GM04503 (cell line): ENCODE measurements around the gene CASK.
"Not testable (repeated sequence)": the region's sequence is repeated elsewhere in the genome, so short reads cannot be mapped to it uniquely, and the experiment has no call there.

Experiments used
- DNase-seq: peaks from one replicate; pipeline ENCODE4 v3.0.0-alpha.2; 2012; ENCODE audit warnings: low read depth

The CASK gene

DNA sequence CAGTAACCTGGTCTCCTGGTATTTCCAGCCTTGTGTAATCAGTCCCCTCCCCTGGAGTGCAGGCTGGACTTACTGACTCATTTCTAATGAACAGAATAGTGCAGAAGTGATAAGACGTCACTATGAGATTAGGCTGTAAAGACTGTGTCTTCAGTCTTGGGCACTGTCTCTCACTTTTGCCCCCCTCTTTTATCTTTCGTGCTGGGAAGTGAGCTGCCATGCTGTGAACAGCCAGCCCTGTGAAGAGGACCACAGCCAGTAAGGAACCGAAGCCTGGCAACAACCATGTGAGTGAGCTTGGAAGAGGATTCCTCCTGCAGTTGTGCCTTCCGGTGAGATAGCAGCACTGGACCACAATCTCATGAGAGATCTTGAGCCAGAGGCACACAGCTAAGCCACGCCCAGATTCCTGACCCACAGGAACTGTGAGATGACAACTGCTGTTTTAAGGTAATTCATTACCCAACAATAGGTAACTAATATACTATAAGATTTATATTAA lies 302.1 kb downstream of the CASK start:
- no peak for DNase-seq

DNA sequence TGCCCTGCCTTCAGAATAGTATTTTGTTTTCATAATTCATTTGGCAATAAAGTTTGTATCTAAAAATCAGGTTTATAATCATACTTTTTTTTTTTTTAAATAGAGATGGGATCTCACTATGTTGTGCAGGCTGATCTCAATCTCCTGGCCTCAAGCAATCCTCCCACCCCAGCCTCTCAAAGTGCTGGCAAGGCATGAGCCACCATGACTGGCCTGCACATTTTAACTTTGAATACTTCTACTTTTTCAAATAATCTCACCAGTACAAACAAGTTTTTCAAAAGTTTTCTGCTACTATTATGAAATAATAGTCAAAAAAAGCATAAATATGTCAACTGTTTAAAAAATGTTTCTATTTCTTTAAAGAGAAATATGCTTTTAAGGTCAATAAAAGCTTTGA lies 304.1 kb downstream of the CASK start:
- no peak for DNase-seq

DNA sequence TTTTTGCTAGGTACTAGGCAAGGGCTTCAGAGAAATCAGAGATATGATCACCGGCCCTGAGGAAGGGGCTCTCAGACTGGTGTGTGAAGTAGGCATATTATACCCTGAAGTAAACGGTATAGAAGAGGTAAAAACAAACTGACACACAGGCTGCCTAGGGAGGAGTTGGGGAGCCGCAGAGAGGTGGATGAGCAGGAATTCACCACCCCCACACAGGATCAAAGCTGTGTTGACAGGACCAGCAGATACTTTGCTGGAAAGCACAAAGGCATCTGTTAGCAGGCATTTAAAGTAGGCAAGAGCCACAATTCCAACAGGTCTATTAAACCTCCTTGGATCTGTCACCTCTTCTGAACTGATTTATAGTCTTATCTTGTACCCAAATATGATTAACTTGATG lies 306.4 kb downstream of the CASK start:
- DNase-seq, result no peak

- no peak for DNase-seq
These were observed 307.1 kb downstream of the CASK start for GRCh38 chrX:41616255-41616654.

GRCh38 chrX:41608244-41608643 lies 315.1 kb downstream of the CASK start:
- no peak for DNase-seq

DNA sequence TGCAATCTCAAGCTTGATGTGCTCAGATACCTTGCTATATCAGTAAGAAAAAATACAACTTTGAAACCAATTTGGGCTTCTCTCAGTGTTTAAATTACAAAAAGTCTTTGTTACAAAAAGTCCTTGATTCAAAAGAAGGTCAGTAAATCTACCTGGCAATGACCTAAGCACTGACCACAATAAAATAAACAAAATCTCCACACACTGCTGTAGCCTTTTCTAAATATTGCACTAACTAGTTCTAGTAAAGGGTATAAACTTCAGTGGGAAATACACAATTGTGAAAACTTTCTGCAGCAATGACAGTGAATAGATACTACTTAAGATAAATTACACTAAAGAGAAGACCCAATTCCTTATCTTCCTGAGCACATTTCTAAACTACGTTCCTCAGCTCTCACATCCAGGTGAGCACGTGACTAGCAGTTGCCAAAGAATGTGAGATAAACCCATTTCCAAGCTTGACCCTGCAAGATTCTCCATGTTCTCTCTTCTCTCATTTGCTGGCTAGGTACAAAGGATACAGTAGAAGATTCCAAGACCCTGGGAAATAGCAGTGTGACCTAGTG lies 316.0 kb downstream of the CASK start:
- DNase-seq, result no peak

GRCh38 chrX:41606057-41606456 lies 317.3 kb downstream of the CASK start:
- not testable (repeated sequence) for DNase-seq

DNA sequence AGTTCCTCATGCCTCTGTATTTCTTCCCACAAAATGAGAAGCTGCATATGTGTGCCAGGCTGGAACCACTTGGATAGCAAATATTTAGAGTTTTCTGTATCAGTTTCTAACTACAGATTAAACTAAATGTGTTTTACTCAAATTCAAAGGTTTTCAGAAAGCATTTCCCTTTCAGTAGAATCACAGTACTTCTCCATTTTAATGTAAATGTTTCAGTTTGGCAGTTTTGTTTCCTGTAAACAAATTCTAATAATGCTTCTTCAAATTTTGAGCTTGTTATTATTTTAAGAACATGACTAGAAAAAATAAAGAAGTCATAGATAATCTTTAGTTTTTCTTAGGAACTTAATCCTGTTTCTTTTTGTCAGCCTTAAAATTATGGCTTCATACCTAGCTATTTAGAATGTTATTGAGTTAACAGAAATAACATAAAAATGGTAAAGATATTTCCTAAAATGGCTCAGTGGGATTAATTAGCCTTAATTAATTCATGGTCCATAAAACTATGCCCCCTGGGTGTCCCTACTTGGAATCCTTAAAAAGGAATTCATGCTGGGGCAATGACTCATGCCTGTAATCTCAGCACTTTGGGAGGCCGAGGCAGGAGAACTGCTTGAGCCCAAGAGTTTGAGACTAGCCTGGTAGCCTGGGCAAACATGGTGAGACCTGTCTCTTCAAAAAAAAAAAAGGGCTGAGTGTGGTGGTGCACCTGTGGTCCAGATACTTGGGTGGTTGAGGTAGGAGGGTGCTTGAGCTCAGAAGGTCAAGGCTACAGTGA lies 318.4 kb downstream of the CASK start:
- no peak for DNase-seq

GRCh38 chrX:41604177-41604576 lies 319.2 kb downstream of the CASK start:
- no peak for DNase-seq

DNA sequence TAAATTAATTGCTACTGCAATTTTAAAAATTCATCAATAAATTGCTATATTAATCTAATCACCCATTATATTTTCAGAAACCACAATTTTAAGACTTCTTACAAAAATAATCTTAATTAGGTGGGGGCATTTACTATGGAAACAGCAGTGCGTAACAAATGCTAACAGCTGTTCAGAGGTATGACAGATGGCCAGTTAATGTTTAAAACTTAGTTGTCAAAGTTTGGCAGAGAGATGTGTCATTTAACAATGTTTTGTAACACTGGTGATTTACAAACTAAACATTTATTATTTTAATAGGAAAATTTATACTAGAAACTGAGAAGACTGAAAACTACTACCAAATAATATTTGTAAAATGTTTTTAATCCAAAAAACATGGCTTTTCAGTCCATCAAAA lies 319.8 kb downstream of the CASK start:
- DNase-seq, result no peak

DNA sequence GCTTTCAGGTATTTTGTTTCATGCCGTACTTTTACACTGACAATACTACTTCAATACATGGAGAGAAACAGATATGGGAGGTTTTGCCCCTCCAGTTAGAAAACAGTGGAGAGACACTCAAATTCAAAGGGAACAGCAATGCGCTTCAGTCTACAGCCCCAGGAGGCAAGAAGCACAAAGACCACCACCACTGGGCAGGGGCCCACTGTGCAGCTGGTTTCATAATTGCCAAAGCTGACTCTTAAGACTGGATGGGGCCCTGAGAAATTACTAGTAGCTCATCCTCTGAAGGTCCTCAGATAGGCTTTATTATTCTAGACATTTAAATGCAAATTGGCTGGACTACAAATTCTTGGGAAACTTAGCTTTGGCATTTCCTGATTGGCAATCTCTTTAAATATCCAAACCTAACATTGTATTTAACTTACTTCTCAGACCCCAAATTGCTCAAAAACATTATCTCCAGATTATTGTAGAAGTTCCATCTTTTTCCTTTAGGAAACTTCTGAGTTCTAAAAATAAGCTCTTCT lies 320.5 kb downstream of the CASK start:
- no peak for DNase-seq

DNA sequence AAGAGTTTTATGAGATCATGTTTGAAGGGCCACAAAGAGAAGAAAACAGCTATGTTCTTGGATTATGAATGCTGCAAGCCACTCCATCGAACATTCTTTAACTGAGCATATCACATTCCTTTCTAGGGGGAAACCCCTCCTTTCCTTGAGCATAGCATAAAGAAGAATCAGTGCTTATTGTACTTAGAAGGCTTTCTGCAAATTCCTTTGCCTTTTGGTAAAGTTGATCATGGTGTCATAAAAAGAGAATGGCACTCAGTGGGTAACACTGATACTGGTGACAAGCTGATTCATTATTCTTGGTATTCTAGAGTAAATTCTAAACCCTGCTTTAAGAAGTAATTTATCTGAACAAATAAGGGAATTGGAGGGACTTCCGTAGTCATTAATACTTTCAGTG lies 323.1 kb downstream of the CASK start:
- peak; percentile 51 for DNase-seq

- no peak for DNase-seq
These were observed 323.8 kb downstream of the CASK start for GRCh38 chrX:41599507-41599906.

- no peak for DNase-seq
These were observed 326.8 kb downstream of the CASK start for GRCh38 chrX:41596596-41596995.

DNA sequence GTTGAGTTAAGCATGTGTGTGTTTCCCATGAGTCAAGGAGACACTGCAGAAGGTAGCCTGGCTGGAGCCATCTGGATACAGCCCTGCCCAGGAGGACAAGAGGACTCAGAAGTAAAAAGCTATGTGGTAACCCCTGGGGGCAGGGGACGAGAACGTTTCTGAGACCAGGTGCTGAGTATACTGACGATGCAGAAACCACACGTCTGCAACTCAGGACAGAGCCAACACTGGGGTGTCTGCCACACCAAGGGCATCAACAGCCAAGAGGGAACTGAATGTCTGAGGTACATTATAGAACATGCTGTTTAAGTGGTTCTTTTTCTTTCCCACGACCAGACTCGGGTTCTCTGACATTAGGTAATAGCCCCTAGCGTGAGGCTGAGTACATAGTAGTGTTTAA lies 328.7 kb downstream of the CASK start:
- DNase-seq, result no peak

GRCh38 chrX:41591906-41592305 lies 331.4 kb downstream of the CASK start:
- no peak for DNase-seq

GRCh38 chrX:41590641-41591040 lies 332.7 kb downstream of the CASK start:
- no peak for DNase-seq

DNA sequence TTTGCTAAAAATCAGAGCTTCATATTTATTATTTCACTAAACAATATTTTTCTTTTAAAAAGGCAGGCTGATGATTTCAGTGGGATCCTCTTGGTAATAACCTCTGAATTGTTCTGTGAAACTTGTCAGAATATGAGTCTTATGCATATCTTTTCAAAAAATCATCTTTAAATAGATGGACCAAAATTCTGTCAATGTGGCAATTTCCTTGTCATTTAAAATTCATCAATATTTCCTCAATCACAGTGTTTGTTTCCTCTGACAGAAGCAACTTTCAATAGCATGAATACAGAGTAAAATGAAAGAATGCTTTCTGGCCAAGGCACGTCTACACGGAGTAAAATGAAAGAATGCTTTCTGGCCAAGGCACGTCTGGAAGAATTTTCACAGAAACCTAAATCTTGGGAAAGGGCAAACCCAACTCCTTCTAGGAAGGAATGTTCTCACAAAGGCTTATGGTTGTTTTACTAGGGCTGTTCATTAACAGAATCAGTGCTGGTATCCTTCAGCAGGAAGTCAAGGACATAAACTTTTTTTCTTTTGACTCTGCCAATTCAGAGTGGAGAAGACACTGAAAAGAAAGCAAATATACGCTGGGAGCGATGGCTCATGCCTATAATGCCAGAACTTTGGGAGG lies 333.6 kb downstream of the CASK start:
- DNase-seq, result peak; percentile 30

- DNase-seq, result no peak
These were observed 335.1 kb downstream of the CASK start for GRCh38 chrX:41588271-41588670.

GRCh38 chrX:41580423-41581064 lies 342.8 kb downstream of the CASK start:
- no peak for DNase-seq

DNA sequence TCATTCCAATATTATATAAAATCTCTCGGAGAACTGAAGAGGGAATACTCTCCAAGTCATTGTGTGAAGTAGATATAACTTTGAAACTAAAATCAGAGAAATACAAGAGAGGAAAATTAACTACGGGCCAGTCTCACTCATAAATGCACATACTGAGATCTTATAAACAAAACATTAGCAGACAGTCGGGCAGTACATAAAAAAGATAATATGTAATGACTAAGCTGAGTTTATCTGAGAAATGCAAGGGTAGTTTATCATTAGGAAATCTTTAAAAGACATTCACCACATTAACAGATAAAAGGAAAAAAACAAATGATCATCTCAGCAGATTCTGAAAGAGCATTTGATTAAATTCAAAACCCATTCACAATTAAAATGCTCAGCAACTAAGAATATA lies 359.5 kb downstream of the CASK start:
- DNase-seq, result no peak

- DNase-seq, result peak; percentile 37
These were observed 362.3 kb downstream of the CASK start for GRCh38 chrX:41561045-41561444.
